CD4-positive, alpha-beta T cell (primary cell): ENCODE results near the gene PARP16. TPM values are rescaled to one million over a fixed set of nuclear protein-coding genes. Genes with fewer than 3 reads are reported as not detected.

Source experiments
- ATAC-seq: fragments of 200-7000 bp; cut with Tn5 transposase; one replicate; pipeline ENCODE4 v1.10.0; 2022; ENCODE audit warnings: mild to moderate bottlenecking; ENCODE audit not compliant: poor library complexity
- CTCF ChIA-PET: fragments of 350-600 bp; sonication (Branson Sonifier 250); formaldehyde crosslinking; loops from one replicate; lab custom pipeline; 2021; ENCODE audit warnings: antibody characterized with exemption, inconsistent platforms; lab: Charles Lee
- POLR2A ChIA-PET: fragments of 350-600 bp; sonication (Branson Sonifier 250); formaldehyde crosslinking; loops from one replicate; lab custom pipeline; 2021; ENCODE audit warnings: antibody characterized with exemption, inconsistent platforms; lab: Charles Lee
- DNase-seq, 14 experiments: peaks; one replicate each; pipeline ENCODE4 v3.0.0-alpha.2; 2013 to 2020; ENCODE audit warnings: mixed read lengths in 2 of 14
- H3K27ac ChIP-seq, 2 donors: one replicate each; pipeline versions ENCODE4 v1.5.1 to v1.7.0; 2013; ENCODE audit warnings: low read length in 2 of 2, low read depth in 1 of 2, mild to moderate bottlenecking in 1 of 2
- H3K27me3 ChIP-seq, 2 experiments: 1 replicate in 1 of 2; 2 replicates in 1 of 2; pipeline versions ENCODE4 v1.6.1 to v1.7.0; 2013; ENCODE audit warnings: low read length in 2 of 2, control low read depth in 1 of 2, mild to moderate bottlenecking in 1 of 2, moderate library complexity in 1 of 2; ENCODE audit not compliant: insufficient read depth in 2 of 2, control insufficient read depth in 1 of 2
- H3K36me3 ChIP-seq: one replicate; pipeline ENCODE4 v1.6.1; 2013; ENCODE audit warnings: low read length, control low read depth; ENCODE audit not compliant: insufficient read depth
- H3K4me1 ChIP-seq: one replicate; pipeline ENCODE4 v1.6.1; 2013; ENCODE audit warnings: low read length, control low read depth; ENCODE audit not compliant: insufficient read depth
- H3K4me3 ChIP-seq: one replicate; pipeline ENCODE4 v1.5.1; 2013; ENCODE audit warnings: mild to moderate bottlenecking, low read length, moderate library complexity
- H3K9me3 ChIP-seq, 2 experiments: 1 replicate in 1 of 2; 2 replicates in 1 of 2; pipeline versions ENCODE4 v1.6.1 to v1.7.0; 2013; ENCODE audit warnings: low read length in 2 of 2, mild to moderate bottlenecking in 2 of 2, control low read depth in 1 of 2, moderate library complexity in 1 of 2; ENCODE audit not compliant: control insufficient read depth in 1 of 2, insufficient read depth in 1 of 2
- H3K27ac Mint-ChIP-seq: one replicate; pipeline ENCODE4 v1.8.0; 2020; ENCODE audit warnings: mixed read lengths
- H3K27me3 Mint-ChIP-seq: one replicate; pipeline ENCODE4 v1.8.0; 2021; ENCODE audit warnings: mixed read lengths
- H3K36me3 Mint-ChIP-seq: one replicate; pipeline ENCODE4 v1.8.0; 2021; ENCODE audit warnings: low read depth, mixed read lengths
- H3K4me1 Mint-ChIP-seq: one replicate; pipeline ENCODE4 v1.8.0; 2021; ENCODE audit warnings: low read depth, mixed read lengths
- H3K4me3 Mint-ChIP-seq: one replicate; pipeline ENCODE4 v1.8.0; 2020; ENCODE audit warnings: mild to moderate bottlenecking, mixed read lengths
- H3K9me3 Mint-ChIP-seq: one replicate; pipeline ENCODE4 v1.8.0; 2020; ENCODE audit warnings: mixed read lengths
- intact Hi-C, 2 experiments: fragments of 100-400 bp; cut with DNase I in 1 of 2; cut with micrococcal nuclease in 1 of 2; formaldehyde crosslinking; loops; one replicate each; pipeline versions ENCODE4 v1.15.1 to v1.9.0; 2023 to 2025; cut with DNase I, micrococcal nuclease
- total RNA-seq, 174 experiments: library from RNA in 2 of 174; stranded (reverse) in 2 of 174; gene quantifications; one replicate each; pipeline ENCODE4 v1.2.3 and lab custom pipeline; 2021 to 2026
- TF ChIP-seq, protein P1 (sequence below): fragments of 200-600 bp; IDR thresholded peaks from one replicate; pipeline ENCODE4 v1.8.0; 2022; ENCODE audit warnings: antibody characterized with exemption, mild to moderate bottlenecking

The PARP16 gene
- total RNA-seq, 2 experiments from 2014 or later: 11.3 to 12.9 TPM

- Histone ChIP-seq H3K9me3 (no peaks in the 10 kb centered on the region), H3K27me3 (no peaks in the 10 kb centered on the region), H3K27ac (no peak overlapping the region), H3K36me3 (peaks cover 48% of the 10 kb centered on the region), H3K4me1 (no peaks in the 10 kb centered on the region), H3K4me3 (no peak overlapping the region)
- Mint-ChIP-seq H3K9me3 (no peaks in the 10 kb centered on the region), H3K36me3 (peaks cover 69% of the 10 kb centered on the region), H3K4me3 (no peak overlapping the region), H3K27me3 (no peaks in the 10 kb centered on the region), H3K4me1 (no peaks in the 10 kb centered on the region), H3K27ac (no peak overlapping the region)
- DNase-seq: no peak
- CTCF ChIA-PET: interaction anchor here (0.6 kb wide), 1 partner anchor 1019 kb away, joined by 3 read pairs; no protein-coding TSS in a partner anchor
- ATAC-seq: no peak
- intact Hi-C loops: no loop called here
- TF ChIP-seq, protein P1, sequence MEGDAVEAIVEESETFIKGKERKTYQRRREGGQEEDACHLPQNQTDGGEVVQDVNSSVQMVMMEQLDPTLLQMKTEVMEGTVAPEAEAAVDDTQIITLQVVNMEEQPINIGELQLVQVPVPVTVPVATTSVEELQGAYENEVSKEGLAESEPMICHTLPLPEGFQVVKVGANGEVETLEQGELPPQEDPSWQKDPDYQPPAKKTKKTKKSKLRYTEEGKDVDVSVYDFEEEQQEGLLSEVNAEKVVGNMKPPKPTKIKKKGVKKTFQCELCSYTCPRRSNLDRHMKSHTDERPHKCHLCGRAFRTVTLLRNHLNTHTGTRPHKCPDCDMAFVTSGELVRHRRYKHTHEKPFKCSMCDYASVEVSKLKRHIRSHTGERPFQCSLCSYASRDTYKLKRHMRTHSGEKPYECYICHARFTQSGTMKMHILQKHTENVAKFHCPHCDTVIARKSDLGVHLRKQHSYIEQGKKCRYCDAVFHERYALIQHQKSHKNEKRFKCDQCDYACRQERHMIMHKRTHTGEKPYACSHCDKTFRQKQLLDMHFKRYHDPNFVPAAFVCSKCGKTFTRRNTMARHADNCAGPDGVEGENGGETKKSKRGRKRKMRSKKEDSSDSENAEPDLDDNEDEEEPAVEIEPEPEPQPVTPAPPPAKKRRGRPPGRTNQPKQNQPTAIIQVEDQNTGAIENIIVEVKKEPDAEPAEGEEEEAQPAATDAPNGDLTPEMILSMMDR: no peak
- POLR2A ChIA-PET: no interaction called here
These were observed 21.7 kb downstream of the PARP16 start for GRCh38 chr15:65264863-65265430.

DNA sequence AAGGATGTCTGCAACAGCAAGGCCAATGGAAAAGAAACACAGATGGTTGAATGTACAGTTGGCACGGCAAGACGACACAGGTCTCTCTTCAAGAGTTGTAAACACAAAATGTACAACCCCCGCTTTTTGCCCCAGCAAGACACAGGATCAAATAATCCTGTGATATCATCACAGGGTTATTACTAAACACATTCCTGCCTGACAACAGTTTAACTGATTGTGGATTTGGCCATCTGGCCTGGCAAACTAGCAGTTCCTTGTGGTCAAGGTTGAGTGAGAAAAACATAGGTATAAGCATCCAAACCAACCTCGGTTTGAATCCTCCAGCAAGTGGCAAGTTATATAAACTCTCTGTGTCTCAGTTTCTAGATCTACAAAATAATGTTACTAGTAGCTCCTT, 23.4 kb downstream of the PARP16 start:
- Histone ChIP-seq H3K27ac (no peak overlapping the region), H3K36me3 (peaks cover 62% of the 10 kb centered on the region), H3K9me3 (no peaks in the 10 kb centered on the region), H3K4me1 (no peaks in the 10 kb centered on the region), H3K27me3 (no peaks in the 10 kb centered on the region), H3K4me3 (no peak overlapping the region)
- ATAC-seq (no peak), DNase-seq (no peak)
- Mint-ChIP-seq H3K9me3 (no peaks in the 10 kb centered on the region), H3K36me3 (peaks cover 80% of the 10 kb centered on the region), H3K4me1 (no peaks in the 10 kb centered on the region), H3K27ac (no peak overlapping the region), H3K27me3 (no peaks in the 10 kb centered on the region), H3K4me3 (no peak overlapping the region)
- TF ChIP-seq, protein P1: no peak
- intact Hi-C loops: no loop called here
- POLR2A ChIA-PET: no interaction called here
- CTCF ChIA-PET: no interaction called here

DNA sequence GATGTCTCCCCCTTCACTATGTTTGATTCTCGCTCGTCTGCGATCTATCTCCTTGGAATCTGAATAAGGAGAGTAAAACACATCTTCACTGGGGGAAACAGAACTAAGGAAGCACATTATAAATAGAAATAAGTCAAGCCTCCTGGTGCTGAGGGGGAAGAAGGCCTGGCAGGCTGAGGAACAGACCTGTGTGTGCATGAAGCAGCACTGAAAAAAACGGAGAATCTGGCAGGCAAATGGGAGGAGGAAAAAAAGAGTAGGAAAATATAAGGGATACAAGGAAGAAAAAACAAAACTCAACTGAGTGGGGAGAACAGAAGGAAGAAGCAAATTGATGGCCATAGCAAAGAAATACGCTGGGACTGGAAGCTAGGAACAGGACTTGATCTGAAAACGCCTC, 25.7 kb downstream of the PARP16 start:
- TF ChIP-seq, protein P1: no peak
- intact Hi-C loops: no loop called here
- Histone ChIP-seq H3K9me3 (no peaks in the 10 kb centered on the region), H3K4me3 (no peak overlapping the region), H3K4me1 (no peaks in the 10 kb centered on the region), H3K36me3 (peaks cover 74% of the 10 kb centered on the region), H3K27me3 (no peaks in the 10 kb centered on the region), H3K27ac (no peak overlapping the region)
- ATAC-seq (no peak), DNase-seq (no peak)
- Mint-ChIP-seq H3K9me3 (no peaks in the 10 kb centered on the region), H3K36me3 (peaks cover 84% of the 10 kb centered on the region), H3K27me3 (no peaks in the 10 kb centered on the region), H3K4me1 (no peaks in the 10 kb centered on the region), H3K4me3 (no peak overlapping the region), H3K27ac (no peak overlapping the region)
- POLR2A ChIA-PET: no interaction called here
- CTCF ChIA-PET: no interaction called here
